HepG2 (cell line): ENCODE measurements around the gene MAN1A2. TPM values are rescaled to one million over a fixed set of nuclear protein-coding genes. Genes with fewer than 3 reads are reported as not detected.

Experiments
- ATAC-seq: fragments of 200-7000 bp; cut with Tn5 transposase; 3 replicates; pipeline ENCODE4 v1.9.1; 2020; ENCODE audit warnings: mild to moderate bottlenecking, moderate library complexity
- BruUV-seq: library from RNA; stranded (reverse); fragments of 400-500 nt; replicated peaks from 2 replicates; lab custom pipeline; 2021; lab: Mats Ljungman, UMichigan
- CTCF ChIA-PET: fragments of 300-600 bp; formaldehyde crosslinking; extraction: SDS; loops from one replicate; lab custom pipeline; 2021; ENCODE audit warnings: low total read pairs, inconsistent platforms, low intra/inter-chr PET ratio; lab: Yijun Ruan, JAX
- POLR2A ChIA-PET: fragments of 350-600 bp; sonication (Branson Sonifier 250); formaldehyde crosslinking; loops from one replicate; lab custom pipeline; 2020; ENCODE audit warnings: antibody characterized with exemption, inconsistent platforms; lab: Yijun Ruan, JAX
- DNase-seq: peaks from one replicate; pipeline ENCODE4 v3.0.0-alpha.2; 2015; ENCODE audit warnings: low spot score
- FAIRE-seq: peaks from 3 replicates; lab custom pipeline; 2011; peaks lifted over from hg19 to GRCh38; lab: Jason Lieb, UNC
- H2AFZ ChIP-seq: one replicate; pipeline ENCODE4 v1.6.1; 2011; ENCODE audit warnings: low read length, inconsistent platforms
- H3K27ac ChIP-seq: fragments of 300-600 bp; 3 replicates; pipeline ENCODE4 v1.8.0; 2011; ENCODE audit warnings: mixed run types, mild to moderate bottlenecking, mixed read lengths, low read length, inconsistent platforms; ENCODE audit not compliant: insufficient read depth; ENCODE audit errors: extremely low read length
- H3K27me3 ChIP-seq, 2 experiments: fragments of 200-600 bp in 1 of 2; 2 replicates in 1 of 2; 3 replicates in 1 of 2; pipeline versions ENCODE4 v1.6.0 to v1.8.0; 2011; ENCODE audit warnings: low read length in 2 of 2, mild to moderate bottlenecking in 2 of 2, moderate library complexity in 2 of 2, inconsistent platforms in 1 of 2; ENCODE audit not compliant: insufficient read depth in 2 of 2, control insufficient read depth in 1 of 2
- H3K36me3 ChIP-seq, 2 experiments: fragments of 200-600 bp in 1 of 2; replicated peaks in 1 of 2; 2 replicates in 1 of 2; 3 replicates in 1 of 2; pipeline versions ENCODE4 v1.5.1 to v1.8.0; 2011; ENCODE audit warnings: low read length in 2 of 2, inconsistent platforms in 1 of 2; ENCODE audit not compliant: insufficient read depth in 2 of 2, control insufficient read depth in 1 of 2
- H3K4me1 ChIP-seq: 2 replicates; pipeline ENCODE4 v1.5.1; 2012; ENCODE audit warnings: low read length, inconsistent platforms; ENCODE audit not compliant: insufficient read depth
- H3K4me2 ChIP-seq: 2 replicates; pipeline ENCODE4 v1.6.0; 2011; ENCODE audit warnings: low read depth, low read length, inconsistent platforms
- H3K4me3 ChIP-seq, 3 experiments: fragments of 200-600 bp in 1 of 3; sonication (generic), shearing (Covaris generic) in 1 of 3; replicated peaks in 1 of 3; 2 replicates each; pipeline ENCODE4 v1.5.1; 2011 to 2016; ENCODE audit warnings: low read length in 3 of 3, inconsistent platforms in 2 of 3, low read depth in 2 of 3, mild to moderate bottlenecking in 2 of 3, control low read depth in 1 of 3, mixed read lengths in 1 of 3; ENCODE audit not compliant: insufficient read depth in 1 of 3
- H3K79me2 ChIP-seq: one replicate; pipeline ENCODE4 v1.6.1; 2011; ENCODE audit warnings: low read length, inconsistent platforms; ENCODE audit not compliant: insufficient read depth
- H3K9ac ChIP-seq: 2 replicates; pipeline ENCODE4 v1.6.0; 2011; ENCODE audit warnings: mild to moderate bottlenecking, low read depth, low read length, inconsistent platforms; ENCODE audit not compliant: insufficient read depth
- H3K9me3 ChIP-seq: 2 replicates; pipeline ENCODE4 v1.5.1; 2012; ENCODE audit warnings: mild to moderate bottlenecking, low read length
- H4K20me1 ChIP-seq: 2 replicates; pipeline ENCODE4 v1.6.0; 2011; ENCODE audit warnings: inconsistent platforms, mild to moderate bottlenecking, low read length, moderate library complexity; ENCODE audit not compliant: insufficient read depth
- AKAP8 ChIP-seq: sonication (generic); formaldehyde crosslinking; IDR thresholded peaks from 2 replicates; pipeline ENCODE4 v1.5.1; 2020; ENCODE audit warnings: mild to moderate bottlenecking, missing genetic modification reagents
- KLF16 ChIP-seq, 2 experiments: sonication (generic) in 1 of 2; formaldehyde crosslinking in 1 of 2; IDR thresholded peaks; 2 replicates each; pipeline versions ENCODE4 v1.6.1 to v1.8.0; 2016 to 2023; ENCODE audit warnings: missing genetic modification reagents in 2 of 2, missing compliant biosample characterization in 1 of 2
- MBD4 ChIP-seq: IDR thresholded peaks from 2 replicates; pipeline ENCODE4 v1.6.1; 2012; ENCODE audit warnings: low read length, inconsistent platforms, borderline replicate concordance
- MED8 ChIP-seq: sonication (generic); formaldehyde crosslinking; IDR thresholded peaks from 2 replicates; pipeline ENCODE4 v1.8.1; 2023; ENCODE audit warnings: mild to moderate bottlenecking, missing genetic modification reagents; ENCODE audit not compliant: insufficient replicate concordance
- TFE3 ChIP-seq: IDR thresholded peaks from 2 replicates; pipeline ENCODE4 v1.6.1; 2016
- ZBTB10 ChIP-seq: sonication (generic); formaldehyde crosslinking; IDR thresholded peaks from 2 replicates; pipeline ENCODE4 v1.4.0; 2020; ENCODE audit warnings: missing genetic modification reagents, borderline replicate concordance
- ZFY ChIP-seq: sonication (generic); formaldehyde crosslinking; IDR thresholded peaks from 2 replicates; pipeline ENCODE4 v1.4.0; 2020; ENCODE audit warnings: missing genetic modification reagents
- ZNF326 ChIP-seq: sonication (generic); formaldehyde crosslinking; IDR thresholded peaks from 2 replicates; pipeline ENCODE4 v1.4.0; 2020; ENCODE audit warnings: missing genetic modification reagents, borderline replicate concordance
- ZNF362 ChIP-seq: sonication (generic); formaldehyde crosslinking; IDR thresholded peaks from 2 replicates; pipeline ENCODE4 v1.4.0; 2020; ENCODE audit warnings: missing genetic modification reagents, mild to moderate bottlenecking, borderline replicate concordance
- ZNF644 ChIP-seq: IDR thresholded peaks from 2 replicates; pipeline ENCODE4 v1.6.1; 2016; ENCODE audit warnings: low read depth
- ZNF674 ChIP-seq: sonication (generic); formaldehyde crosslinking; IDR thresholded peaks from 2 replicates; pipeline ENCODE4 v1.5.0; 2020; ENCODE audit warnings: low read depth, mild to moderate bottlenecking, missing genetic modification reagents
- whole genome bisulfite sequencing: methylation state at CpG from one replicate; pipeline ENCODE4 v1.1.6; 2017; ENCODE audit warnings: low lambda C conversion rate; 5-methylcytosine and 5-hydroxymethylcytosine counted together
- in situ Hi-C: cut with HindIII; loops from 2 replicates; pipeline ENCODE4 v1.10.0; 2017; ENCODE audit warnings: low pct_unique_long_range_greater_than_20kb; ENCODE audit not compliant: extremely low pct_ligation_motif_present
- intact Hi-C: fragments of 100-400 bp; cut with micrococcal nuclease; formaldehyde crosslinking; loops from one replicate; pipeline ENCODE4 v1.10.0; 2022; ENCODE audit not compliant: unreplicated experiment
- polyA plus RNA-seq, 8 experiments: library from polyadenylated mRNA; depleted of rRNA in 3 of 8; stranded (reverse) in 7 of 8; unstranded in 1 of 8; fragments of >200 nt; fragmentation: Illumina TruSeq in 4 of 8; extraction: Trizol in 4 of 8; gene quantifications; 2 replicates each; pipeline versions ENCODE4 v1.2.1 to v1.2.3, GENCODE V29; 2011 to 2016; ENCODE audit warnings: low read depth in 4 of 8, missing spikeins in 1 of 8, mixed read lengths in 1 of 8; ENCODE audit not compliant: insufficient read depth in 1 of 8
- total RNA-seq, 5 experiments: library from RNA; depleted of rRNA; stranded (reverse); fragments of >200 nt; fragmentation: Illumina TruSeq; extraction: Trizol; gene quantifications; 2 replicates each; pipeline ENCODE4 v1.2.3, GENCODE V29; 2016; ENCODE audit warnings: low read depth in 1 of 5

MAN1A2 gene
- total and polyA plus RNA-seq, 2 of the 13 experiments (the other 11 are each of a cell fraction or from before 2014, with no cell fraction given), result 8.0 to 19.9 TPM

GRCh38 chr1:117320515-117320914, 46.7 kb upstream of the MAN1A2 start:
- Histone ChIP-seq H3K36me3 (no peaks in the 10 kb centered on the region), H3K4me2 (no peak overlapping the region), H3K4me1 (no peaks in the 10 kb centered on the region), H3K9ac (no peak overlapping the region), H3K27ac (no peak overlapping the region), H4K20me1 (no peaks in the 10 kb centered on the region), H3K79me2 (no peaks in the 10 kb centered on the region), H3K9me3 (no peaks in the 10 kb centered on the region), H3K4me3 (no peak overlapping the region), H3K27me3 (no peaks in the 10 kb centered on the region; a peak in 2 of 5 replicates)
- POLR2A ChIA-PET, result no interaction called here
- BruUV-seq, result no TSS peak
- FAIRE-seq (no peak), DNase-seq (no peak), ATAC-seq (no peak)
- in situ Hi-C loops, result no loop called here
- 94% methylated on average over 1 of the region's 1 CpG for whole genome bisulfite sequencing
- intact Hi-C loops, result no loop called here
- TF ChIP-seq ZNF644 (CRISPR knock-in tag), result no peak
- no peak for TF ChIP-seq ZFY (CRISPR knock-in tag)
- no peak for TF ChIP-seq MBD4
- TF ChIP-seq AKAP8 (CRISPR knock-in tag), result no peak
- no peak for TF ChIP-seq ZNF326 (CRISPR knock-in tag)
- TF ChIP-seq KLF16 (CRISPR knock-in tag; IDR thresholded peaks at IDR 0.05), result no peak
- TF ChIP-seq, all 625 proteins: peak for 0
- no peak overlapping the region for H2AFZ ChIP-seq
- CTCF ChIA-PET, result no interaction called here

GRCh38 chr1:117321680-117322609, 45.3 kb upstream of the MAN1A2 start:
- Histone ChIP-seq H3K9ac (no peak overlapping the region), H3K79me2 (no peaks in the 10 kb centered on the region), H3K4me1 (no peaks in the 10 kb centered on the region), H4K20me1 (no peaks in the 10 kb centered on the region), H2AFZ (no peak overlapping the region), H3K9me3 (no peaks in the 10 kb centered on the region), H3K4me2 (no peak overlapping the region), H3K36me3 (no peaks in the 10 kb centered on the region), H3K4me3 (no peak overlapping the region), H3K27ac (no peak overlapping the region), H3K27me3 (no peaks in the 10 kb centered on the region; a peak in 2 of 5 replicates)
- POLR2A ChIA-PET, result no interaction called here
- in situ Hi-C loops (no loop called here), intact Hi-C loops (no loop called here)
- 11% methylated on average over 5 of the region's 5 CpGs for WGBS
- no TSS peak for BruUV-seq
- DNase-seq (no peak), FAIRE-seq (no peak), ATAC-seq (no peak)
- CTCF ChIA-PET, result no interaction called here
- TF ChIP-seq MED8 (CRISPR knock-in tag) (no peak), TFE3 (CRISPR knock-in tag) (no peak), ZNF362 (CRISPR knock-in tag) (no peak), ZBTB10 (CRISPR knock-in tag) (no peak), ZNF674 (CRISPR knock-in tag) (no peak)
